Gastroesophageal sphincter (tissue), 3 donors: ENCODE measurements around the gene MTHFD2.

Source experiments
- EP300 ChIP-seq: sonication (generic); formaldehyde crosslinking; IDR thresholded peaks from one replicate; pipeline ENCODE4 v1.6.1; 2017; ENCODE audit warnings: antibody characterized with exemption, mild to moderate bottlenecking
- POLR2AphosphoS5 ChIP-seq: sonication (generic); formaldehyde crosslinking; IDR thresholded peaks from one replicate; pipeline ENCODE4 v1.6.1; 2017; ENCODE audit warnings: antibody characterized with exemption
- TF ChIP-seq, protein P1 (sequence below), 4 experiments: fragments of 200-600 bp in 2 of 4; fragments of 450-650 bp in 2 of 4; sonication (generic) in 1 of 4; IDR thresholded peaks; one replicate each; pipeline ENCODE4 v1.5.1; 2017 to 2019; ENCODE audit warnings: antibody characterized with exemption in 4 of 4, mild to moderate bottlenecking in 2 of 4, moderate library complexity in 2 of 4

DNA sequence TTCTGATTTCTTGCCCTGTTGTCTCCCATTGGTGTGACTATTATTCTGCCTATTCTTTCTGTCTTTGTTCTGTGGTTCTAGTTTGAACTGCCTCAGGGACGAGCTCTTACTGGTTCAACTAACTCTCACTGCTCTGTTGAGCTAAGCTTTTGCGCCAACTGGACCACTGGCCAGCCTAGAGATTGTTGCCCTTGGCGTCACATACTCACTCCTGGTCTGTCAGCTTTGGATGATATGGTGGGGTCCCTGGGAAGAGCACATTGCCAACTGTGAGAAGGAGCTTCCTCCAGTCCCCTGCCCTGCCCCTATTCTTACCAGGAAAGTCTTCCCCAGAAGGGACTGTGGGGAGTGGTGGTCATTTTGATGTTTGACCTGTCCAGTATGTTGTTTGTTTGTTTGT lies 6.0 kb downstream of the MTHFD2 start:
- TF ChIP-seq POLR2AphosphoS5 = no peak
- no peak for TF ChIP-seq EP300
- TF ChIP-seq, protein P1, sequence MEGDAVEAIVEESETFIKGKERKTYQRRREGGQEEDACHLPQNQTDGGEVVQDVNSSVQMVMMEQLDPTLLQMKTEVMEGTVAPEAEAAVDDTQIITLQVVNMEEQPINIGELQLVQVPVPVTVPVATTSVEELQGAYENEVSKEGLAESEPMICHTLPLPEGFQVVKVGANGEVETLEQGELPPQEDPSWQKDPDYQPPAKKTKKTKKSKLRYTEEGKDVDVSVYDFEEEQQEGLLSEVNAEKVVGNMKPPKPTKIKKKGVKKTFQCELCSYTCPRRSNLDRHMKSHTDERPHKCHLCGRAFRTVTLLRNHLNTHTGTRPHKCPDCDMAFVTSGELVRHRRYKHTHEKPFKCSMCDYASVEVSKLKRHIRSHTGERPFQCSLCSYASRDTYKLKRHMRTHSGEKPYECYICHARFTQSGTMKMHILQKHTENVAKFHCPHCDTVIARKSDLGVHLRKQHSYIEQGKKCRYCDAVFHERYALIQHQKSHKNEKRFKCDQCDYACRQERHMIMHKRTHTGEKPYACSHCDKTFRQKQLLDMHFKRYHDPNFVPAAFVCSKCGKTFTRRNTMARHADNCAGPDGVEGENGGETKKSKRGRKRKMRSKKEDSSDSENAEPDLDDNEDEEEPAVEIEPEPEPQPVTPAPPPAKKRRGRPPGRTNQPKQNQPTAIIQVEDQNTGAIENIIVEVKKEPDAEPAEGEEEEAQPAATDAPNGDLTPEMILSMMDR (IDR thresholded peaks at IDR 0.05) = no peak
